K562 (cell line): ENCODE results near the gene LTBR. TPM values are rescaled to one million over a fixed set of nuclear protein-coding genes. Genes with fewer than 3 reads are reported as not detected.

Experiments used
- BCOR ChIP-seq: fragments of 450-650 bp; IDR thresholded peaks from 2 replicates; pipeline ENCODE4 v1.6.1; 2016
- BMI1 ChIP-seq: fragments of 150-350 bp; IDR thresholded peaks from 2 replicates; pipeline ENCODE4 v1.6.1; 2014; ENCODE audit warnings: low read length
- CBFA2T3 ChIP-seq: fragments of 450-650 bp; IDR thresholded peaks from 2 replicates; pipeline ENCODE4 v1.6.1; 2017
- ESRRA ChIP-seq: fragments of 450-650 bp; IDR thresholded peaks from 2 replicates; pipeline ENCODE4 v1.6.1; 2014; ENCODE audit warnings: low read depth, mild to moderate bottlenecking, moderate library complexity, borderline replicate concordance
- KDM2B ChIP-seq: fragments of 250-450 bp; sonication (Bioruptor Pico); IDR thresholded peaks from 2 replicates; pipeline ENCODE4 v1.8.0; 2021; ENCODE audit warnings: mild to moderate bottlenecking, moderate library complexity
- OTX1 ChIP-seq: fragments of 450-650 bp; formaldehyde crosslinking; IDR thresholded peaks from 2 replicates; pipeline ENCODE4 v1.4.0; 2022; ENCODE audit warnings: mild to moderate bottlenecking
- RFX1 ChIP-seq: fragments of 450-650 bp; IDR thresholded peaks from 2 replicates; pipeline ENCODE4 v1.6.1; 2016; ENCODE audit warnings: mild to moderate bottlenecking, moderate library complexity
- RUNX1 ChIP-seq: sonication (generic); IDR thresholded peaks from 2 replicates; pipeline ENCODE4 v1.6.1; 2016; ENCODE audit warnings: antibody characterized with exemption, low read depth
- ZNF184 ChIP-seq: sonication (generic); formaldehyde crosslinking; IDR thresholded peaks from 2 replicates; pipeline ENCODE4 v1.5.0; 2020; ENCODE audit warnings: missing genetic modification reagents
- ZNF764 ChIP-seq: fragments of 250-450 bp; sonication (Bioruptor Pico); IDR thresholded peaks from 2 replicates; pipeline ENCODE4 v1.4.0; 2020; ENCODE audit warnings: low read depth, mild to moderate bottlenecking, moderate library complexity
- polyA plus RNA-seq, 8 experiments: library from polyadenylated mRNA; depleted of rRNA in 4 of 8; stranded (reverse) in 5 of 8; unstranded in 3 of 8; fragments of >200 nt; fragmentation: Nextera tagmentation in 2 of 8; fragmentation: Illumina TruSeq in 1 of 8; extraction: Ambion mirVana in 2 of 8; extraction: Trizol in 1 of 8; gene quantifications; 2 replicates each; pipeline versions ENCODE4 v1.2.1 to v1.2.3, GENCODE V29; 2011 to 2014; ENCODE audit warnings: inconsistent platforms in 1 of 8, missing spikeins in 1 of 8
- total RNA-seq, 7 experiments: library from RNA; depleted of rRNA in 6 of 7; stranded (reverse); fragments of >200 nt in 6 of 7; fragmentation: Illumina TruSeq in 2 of 7; extraction: Trizol in 2 of 7; gene quantifications; 2 replicates each; pipeline versions ENCODE4 v1.2.1 to v1.2.3, GENCODE V29; 2011 to 2021; ENCODE audit warnings: low replicate concordance in 1 of 7
- TF ChIP-seq, protein P1 (sequence below): fragments of 250-450 bp; sonication (Bioruptor Pico); IDR thresholded peaks from 2 replicates; pipeline ENCODE4 v1.4.0; 2020; ENCODE audit warnings: mild to moderate bottlenecking, moderate library complexity
- TF ChIP-seq, protein P2 (sequence below): fragments of 450-650 bp; formaldehyde crosslinking; IDR thresholded peaks from 2 replicates; pipeline ENCODE4 v1.4.0; 2022; ENCODE audit warnings: mild to moderate bottlenecking, moderate library complexity
- TF ChIP-seq, protein P3 (sequence below): fragments of 250-450 bp; sonication (Bioruptor Pico); IDR thresholded peaks from 2 replicates; pipeline ENCODE4 v1.8.0; 2021; ENCODE audit warnings: mild to moderate bottlenecking, moderate library complexity
- TF ChIP-seq, protein P4 (sequence below): fragments of 450-650 bp; IDR thresholded peaks from one replicate; pipeline ENCODE4 v1.6.1; 2018; ENCODE audit warnings: mild to moderate bottlenecking, moderate library complexity; ENCODE audit not compliant: partially characterized antibody
- TF ChIP-seq, protein P5 (sequence below), 2 experiments: fragments of 150-350 bp in 1 of 2; IDR thresholded peaks; 2 replicates each; pipeline ENCODE4 v1.6.1; 2012 to 2016; ENCODE audit warnings: low read depth in 2 of 2, low read length in 2 of 2, mild to moderate bottlenecking in 1 of 2, moderate library complexity in 1 of 2
- TF ChIP-seq, protein P6 (sequence below): fragments of 250-450 bp; sonication (Bioruptor Pico); IDR thresholded peaks from 2 replicates; pipeline ENCODE4 v1.4.0; 2020; ENCODE audit warnings: borderline replicate concordance

The LTBR gene
- total and polyA plus RNA-seq, 9 of the 15 experiments (the other 6 are each of a cell fraction or from before 2014, with no cell fraction given) = 0.96 to 69.0 (median 35.3) TPM

- TF ChIP-seq BMI1 (no peak), CBFA2T3 (no peak), ESRRA (no peak), BCOR (no peak), KDM2B (CRISPR knock-in tag) (no peak), ZNF184 (CRISPR knock-in tag) (no peak), OTX1 (CRISPR knock-in tag) (no peak), RFX1 (no peak), ZNF764 (CRISPR knock-in tag) (no peak), RUNX1 (no peak)
- TF ChIP-seq, protein P1, sequence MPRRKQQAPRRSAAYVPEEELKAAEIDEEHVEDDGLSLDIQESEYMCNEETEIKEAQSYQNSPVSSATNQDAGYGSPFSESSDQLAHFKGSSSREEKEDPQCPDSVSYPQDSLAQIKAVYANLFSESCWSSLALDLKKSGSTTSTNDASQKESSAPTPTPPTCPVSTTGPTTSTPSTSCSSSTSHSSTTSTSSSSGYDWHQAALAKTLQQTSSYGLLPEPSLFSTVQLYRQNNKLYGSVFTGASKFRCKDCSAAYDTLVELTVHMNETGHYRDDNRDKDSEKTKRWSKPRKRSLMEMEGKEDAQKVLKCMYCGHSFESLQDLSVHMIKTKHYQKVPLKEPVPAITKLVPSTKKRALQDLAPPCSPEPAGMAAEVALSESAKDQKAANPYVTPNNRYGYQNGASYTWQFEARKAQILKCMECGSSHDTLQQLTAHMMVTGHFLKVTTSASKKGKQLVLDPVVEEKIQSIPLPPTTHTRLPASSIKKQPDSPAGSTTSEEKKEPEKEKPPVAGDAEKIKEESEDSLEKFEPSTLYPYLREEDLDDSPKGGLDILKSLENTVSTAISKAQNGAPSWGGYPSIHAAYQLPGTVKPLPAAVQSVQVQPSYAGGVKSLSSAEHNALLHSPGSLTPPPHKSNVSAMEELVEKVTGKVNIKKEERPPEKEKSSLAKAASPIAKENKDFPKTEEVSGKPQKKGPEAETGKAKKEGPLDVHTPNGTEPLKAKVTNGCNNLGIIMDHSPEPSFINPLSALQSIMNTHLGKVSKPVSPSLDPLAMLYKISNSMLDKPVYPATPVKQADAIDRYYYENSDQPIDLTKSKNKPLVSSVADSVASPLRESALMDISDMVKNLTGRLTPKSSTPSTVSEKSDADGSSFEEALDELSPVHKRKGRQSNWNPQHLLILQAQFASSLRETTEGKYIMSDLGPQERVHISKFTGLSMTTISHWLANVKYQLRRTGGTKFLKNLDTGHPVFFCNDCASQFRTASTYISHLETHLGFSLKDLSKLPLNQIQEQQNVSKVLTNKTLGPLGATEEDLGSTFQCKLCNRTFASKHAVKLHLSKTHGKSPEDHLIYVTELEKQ = no peak
- TF ChIP-seq, protein P2, sequence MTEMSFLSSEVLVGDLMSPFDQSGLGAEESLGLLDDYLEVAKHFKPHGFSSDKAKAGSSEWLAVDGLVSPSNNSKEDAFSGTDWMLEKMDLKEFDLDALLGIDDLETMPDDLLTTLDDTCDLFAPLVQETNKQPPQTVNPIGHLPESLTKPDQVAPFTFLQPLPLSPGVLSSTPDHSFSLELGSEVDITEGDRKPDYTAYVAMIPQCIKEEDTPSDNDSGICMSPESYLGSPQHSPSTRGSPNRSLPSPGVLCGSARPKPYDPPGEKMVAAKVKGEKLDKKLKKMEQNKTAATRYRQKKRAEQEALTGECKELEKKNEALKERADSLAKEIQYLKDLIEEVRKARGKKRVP = no peak
- TF ChIP-seq, protein P3, sequence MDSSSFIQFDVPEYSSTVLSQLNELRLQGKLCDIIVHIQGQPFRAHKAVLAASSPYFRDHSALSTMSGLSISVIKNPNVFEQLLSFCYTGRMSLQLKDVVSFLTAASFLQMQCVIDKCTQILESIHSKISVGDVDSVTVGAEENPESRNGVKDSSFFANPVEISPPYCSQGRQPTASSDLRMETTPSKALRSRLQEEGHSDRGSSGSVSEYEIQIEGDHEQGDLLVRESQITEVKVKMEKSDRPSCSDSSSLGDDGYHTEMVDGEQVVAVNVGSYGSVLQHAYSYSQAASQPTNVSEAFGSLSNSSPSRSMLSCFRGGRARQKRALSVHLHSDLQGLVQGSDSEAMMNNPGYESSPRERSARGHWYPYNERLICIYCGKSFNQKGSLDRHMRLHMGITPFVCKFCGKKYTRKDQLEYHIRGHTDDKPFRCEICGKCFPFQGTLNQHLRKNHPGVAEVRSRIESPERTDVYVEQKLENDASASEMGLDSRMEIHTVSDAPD (CRISPR knock-in tag) = no peak
- TF ChIP-seq, protein P4, sequence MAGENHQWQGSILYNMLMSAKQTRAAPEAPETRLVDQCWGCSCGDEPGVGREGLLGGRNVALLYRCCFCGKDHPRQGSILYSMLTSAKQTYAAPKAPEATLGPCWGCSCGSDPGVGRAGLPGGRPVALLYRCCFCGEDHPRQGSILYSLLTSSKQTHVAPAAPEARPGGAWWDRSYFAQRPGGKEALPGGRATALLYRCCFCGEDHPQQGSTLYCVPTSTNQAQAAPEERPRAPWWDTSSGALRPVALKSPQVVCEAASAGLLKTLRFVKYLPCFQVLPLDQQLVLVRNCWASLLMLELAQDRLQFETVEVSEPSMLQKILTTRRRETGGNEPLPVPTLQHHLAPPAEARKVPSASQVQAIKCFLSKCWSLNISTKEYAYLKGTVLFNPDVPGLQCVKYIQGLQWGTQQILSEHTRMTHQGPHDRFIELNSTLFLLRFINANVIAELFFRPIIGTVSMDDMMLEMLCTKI = no peak
- TF ChIP-seq, protein P5, sequence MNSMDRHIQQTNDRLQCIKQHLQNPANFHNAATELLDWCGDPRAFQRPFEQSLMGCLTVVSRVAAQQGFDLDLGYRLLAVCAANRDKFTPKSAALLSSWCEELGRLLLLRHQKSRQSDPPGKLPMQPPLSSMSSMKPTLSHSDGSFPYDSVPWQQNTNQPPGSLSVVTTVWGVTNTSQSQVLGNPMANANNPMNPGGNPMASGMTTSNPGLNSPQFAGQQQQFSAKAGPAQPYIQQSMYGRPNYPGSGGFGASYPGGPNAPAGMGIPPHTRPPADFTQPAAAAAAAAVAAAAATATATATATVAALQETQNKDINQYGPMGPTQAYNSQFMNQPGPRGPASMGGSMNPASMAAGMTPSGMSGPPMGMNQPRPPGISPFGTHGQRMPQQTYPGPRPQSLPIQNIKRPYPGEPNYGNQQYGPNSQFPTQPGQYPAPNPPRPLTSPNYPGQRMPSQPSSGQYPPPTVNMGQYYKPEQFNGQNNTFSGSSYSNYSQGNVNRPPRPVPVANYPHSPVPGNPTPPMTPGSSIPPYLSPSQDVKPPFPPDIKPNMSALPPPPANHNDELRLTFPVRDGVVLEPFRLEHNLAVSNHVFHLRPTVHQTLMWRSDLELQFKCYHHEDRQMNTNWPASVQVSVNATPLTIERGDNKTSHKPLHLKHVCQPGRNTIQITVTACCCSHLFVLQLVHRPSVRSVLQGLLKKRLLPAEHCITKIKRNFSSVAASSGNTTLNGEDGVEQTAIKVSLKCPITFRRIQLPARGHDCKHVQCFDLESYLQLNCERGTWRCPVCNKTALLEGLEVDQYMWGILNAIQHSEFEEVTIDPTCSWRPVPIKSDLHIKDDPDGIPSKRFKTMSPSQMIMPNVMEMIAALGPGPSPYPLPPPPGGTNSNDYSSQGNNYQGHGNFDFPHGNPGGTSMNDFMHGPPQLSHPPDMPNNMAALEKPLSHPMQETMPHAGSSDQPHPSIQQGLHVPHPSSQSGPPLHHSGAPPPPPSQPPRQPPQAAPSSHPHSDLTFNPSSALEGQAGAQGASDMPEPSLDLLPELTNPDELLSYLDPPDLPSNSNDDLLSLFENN (IDR thresholded peaks at IDR 0.05; ENCODE audit: low read depth in 2 of 2, low read length in 2 of 2) = no peak
- TF ChIP-seq, protein P6, sequence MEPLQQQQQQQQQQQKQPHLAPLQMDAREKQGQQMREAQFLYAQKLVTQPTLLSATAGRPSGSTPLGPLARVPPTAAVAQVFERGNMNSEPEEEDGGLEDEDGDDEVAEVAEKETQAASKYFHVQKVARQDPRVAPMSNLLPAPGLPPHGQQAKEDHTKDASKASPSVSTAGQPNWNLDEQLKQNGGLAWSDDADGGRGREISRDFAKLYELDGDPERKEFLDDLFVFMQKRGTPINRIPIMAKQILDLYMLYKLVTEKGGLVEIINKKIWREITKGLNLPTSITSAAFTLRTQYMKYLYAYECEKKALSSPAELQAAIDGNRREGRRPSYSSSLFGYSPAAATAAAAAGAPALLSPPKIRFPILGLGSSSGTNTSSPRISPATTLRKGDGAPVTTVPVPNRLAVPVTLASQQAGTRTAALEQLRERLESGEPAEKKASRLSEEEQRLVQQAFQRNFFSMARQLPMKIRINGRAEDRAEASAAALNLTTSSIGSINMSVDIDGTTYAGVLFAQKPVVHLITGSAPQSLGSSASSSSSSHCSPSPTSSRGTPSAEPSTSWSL (CRISPR knock-in tag) = no peak
These were observed 39.5 kb downstream of the LTBR start (continued) for GRCh38 chr12:6423267-6424007.
